Stimulated activated CD8-positive, alpha-beta memory T cell treated with anti-CD3 and anti-CD28 coated beads, Interleukin-4, amount 100 ng/mL, for 1 hour (primary cell): ENCODE data around the gene MRM2.

Source experiments
- DNase-seq, 2 donors: peaks; one replicate each; pipeline ENCODE4 v3.0.0-alpha.2; 2020; ENCODE audit warnings: low read depth in 2 of 2, low spot score in 1 of 2

Gene MRM2

DNA sequence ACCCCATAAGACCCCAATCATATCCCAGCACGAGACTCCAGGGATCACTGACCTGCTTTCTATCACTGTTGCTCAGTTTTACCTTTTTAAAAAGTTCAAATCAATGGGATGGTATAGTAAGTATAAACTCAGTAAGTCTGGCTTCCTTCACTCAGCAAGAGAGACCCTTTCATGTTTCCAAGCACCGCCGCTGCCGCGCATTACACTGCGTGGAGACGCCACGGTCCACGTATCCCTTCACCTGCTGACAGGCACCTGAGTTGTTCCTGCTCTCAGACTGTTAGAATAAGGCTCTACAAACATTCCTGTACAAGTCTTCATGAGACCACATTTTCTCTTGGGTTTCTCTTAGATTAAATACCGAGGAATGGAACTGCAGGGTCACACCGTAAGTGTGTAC lies 37.6 kb downstream of the MRM2 start:
- no peak for DNase-seq

GRCh38 chr7:2203766-2204300 lies 38.2 kb downstream of the MRM2 start:
- DNase-seq: no peak

DNA sequence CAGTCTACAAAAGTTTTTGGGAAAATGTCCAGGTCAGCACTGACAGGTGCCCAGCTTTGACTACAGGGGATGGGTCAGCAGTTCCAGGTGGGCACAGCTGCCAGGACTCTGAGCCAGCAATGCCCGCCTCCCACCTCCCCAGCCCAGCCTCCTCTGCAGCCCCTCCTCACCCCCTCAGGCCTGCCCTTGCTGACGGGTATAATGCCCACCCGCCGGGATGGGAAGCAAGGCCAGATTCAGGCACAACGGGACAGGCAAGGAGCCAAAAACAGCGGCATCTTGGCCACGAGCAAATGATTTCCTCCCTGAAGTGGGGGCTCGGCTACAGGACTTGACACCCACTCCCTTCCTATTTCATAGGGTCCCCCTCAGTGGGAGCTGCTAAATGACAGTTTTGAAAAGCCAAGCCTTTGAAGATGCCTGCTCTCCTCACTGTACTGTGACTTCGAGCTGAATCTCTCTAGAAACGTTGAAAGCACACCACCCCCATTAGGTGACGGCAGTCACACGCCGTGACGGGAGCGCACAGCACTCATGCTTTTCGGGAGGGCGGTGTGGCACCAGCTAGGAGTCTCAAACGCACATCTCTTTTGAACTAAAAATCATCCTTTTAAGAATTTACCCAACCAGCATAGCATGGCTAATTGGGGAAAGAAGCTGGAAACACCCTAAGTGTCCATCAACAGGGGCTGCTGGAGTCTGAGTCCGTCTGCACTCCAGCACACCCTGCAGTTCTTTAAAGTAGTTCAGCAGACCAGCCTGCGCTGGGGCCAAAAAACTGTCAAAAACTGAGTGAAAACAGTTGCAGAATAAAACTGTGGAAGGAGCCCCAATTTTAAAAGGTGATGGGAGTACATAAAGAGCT lies 38.9 kb downstream of the MRM2 start:
- DNase-seq: no peak

GRCh38 chr7:2202361-2202761 lies 39.6 kb downstream of the MRM2 start:
- DNase-seq: no peak

GRCh38 chr7:2201686-2202360 lies 40.2 kb downstream of the MRM2 start:
- DNase-seq: no peak

DNA sequence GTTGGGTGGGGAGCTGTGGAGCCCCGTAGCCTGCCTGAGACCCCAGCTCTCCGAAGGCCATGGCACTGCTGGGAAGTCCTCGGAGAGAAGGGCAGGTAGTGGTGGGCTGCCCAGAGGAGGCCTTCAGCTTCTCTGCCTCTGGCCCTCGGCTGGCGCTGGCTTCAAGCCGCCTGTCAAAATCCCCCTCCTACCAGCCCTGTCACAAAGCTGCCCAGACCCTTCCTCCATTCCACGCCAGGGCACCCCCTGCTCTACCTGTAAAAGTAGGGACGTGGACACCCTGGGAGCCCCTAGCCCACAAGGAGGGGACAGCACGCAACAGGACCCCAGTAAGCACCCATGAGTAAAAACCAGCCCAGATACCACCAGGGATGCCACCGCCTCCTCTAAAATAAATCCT lies 40.9 kb downstream of the MRM2 start:
- DNase-seq: no peak

DNA sequence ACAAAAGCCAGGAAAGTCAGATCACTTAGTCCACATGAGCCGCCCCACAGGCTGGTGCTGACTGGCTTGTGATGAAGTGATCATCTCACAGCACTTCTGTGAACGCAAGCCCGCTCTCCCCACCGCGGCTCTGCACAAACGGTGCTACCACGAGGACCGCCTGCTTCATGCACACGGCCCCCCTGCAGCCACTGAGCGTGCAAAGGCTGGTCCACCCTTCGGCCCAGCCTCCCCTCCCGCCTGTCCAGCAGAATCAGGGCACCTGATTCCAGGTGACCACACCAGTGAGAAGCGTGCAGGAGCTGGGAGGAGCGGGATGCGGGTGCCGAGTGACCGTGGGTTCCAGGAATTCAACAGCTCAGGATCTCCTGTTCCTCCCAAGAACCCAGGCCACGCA lies 41.4 kb downstream of the MRM2 start:
- no peak for DNase-seq

GRCh38 chr7:2199956-2200583 lies 41.9 kb downstream of the MRM2 start:
- no peak for DNase-seq

DNA sequence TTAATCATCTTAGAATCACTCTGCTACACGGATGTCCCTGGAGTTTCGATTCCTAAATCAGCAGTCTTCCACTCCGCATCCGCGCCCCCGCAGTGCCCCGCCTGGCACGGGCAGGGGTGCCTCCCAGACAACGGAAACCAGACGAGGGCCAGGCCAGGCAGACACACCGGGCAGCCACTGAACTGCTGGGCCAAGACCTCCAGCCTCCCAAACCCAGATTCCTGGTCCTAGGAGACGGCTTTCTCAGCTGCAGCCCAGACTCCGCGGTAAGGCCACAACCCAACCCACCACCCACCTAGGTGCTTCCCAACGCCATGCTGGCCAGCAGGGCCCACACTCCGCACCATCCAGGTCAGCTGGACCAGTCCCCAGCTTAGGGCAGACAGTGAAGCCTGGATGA lies 42.5 kb downstream of the MRM2 start:
- no peak for DNase-seq

GRCh38 chr7:2198760-2199159 lies 43.2 kb downstream of the MRM2 start:
- no peak for DNase-seq

- DNase-seq: no peak
Measured at GRCh38 chr7:2198206-2198605, 43.8 kb downstream of the MRM2 start.

- DNase-seq: no peak
Measured at GRCh38 chr7:2197436-2198155, 44.4 kb downstream of the MRM2 start.

- no peak for DNase-seq
Measured at GRCh38 chr7:2196381-2197378, 45.3 kb downstream of the MRM2 start.

DNA sequence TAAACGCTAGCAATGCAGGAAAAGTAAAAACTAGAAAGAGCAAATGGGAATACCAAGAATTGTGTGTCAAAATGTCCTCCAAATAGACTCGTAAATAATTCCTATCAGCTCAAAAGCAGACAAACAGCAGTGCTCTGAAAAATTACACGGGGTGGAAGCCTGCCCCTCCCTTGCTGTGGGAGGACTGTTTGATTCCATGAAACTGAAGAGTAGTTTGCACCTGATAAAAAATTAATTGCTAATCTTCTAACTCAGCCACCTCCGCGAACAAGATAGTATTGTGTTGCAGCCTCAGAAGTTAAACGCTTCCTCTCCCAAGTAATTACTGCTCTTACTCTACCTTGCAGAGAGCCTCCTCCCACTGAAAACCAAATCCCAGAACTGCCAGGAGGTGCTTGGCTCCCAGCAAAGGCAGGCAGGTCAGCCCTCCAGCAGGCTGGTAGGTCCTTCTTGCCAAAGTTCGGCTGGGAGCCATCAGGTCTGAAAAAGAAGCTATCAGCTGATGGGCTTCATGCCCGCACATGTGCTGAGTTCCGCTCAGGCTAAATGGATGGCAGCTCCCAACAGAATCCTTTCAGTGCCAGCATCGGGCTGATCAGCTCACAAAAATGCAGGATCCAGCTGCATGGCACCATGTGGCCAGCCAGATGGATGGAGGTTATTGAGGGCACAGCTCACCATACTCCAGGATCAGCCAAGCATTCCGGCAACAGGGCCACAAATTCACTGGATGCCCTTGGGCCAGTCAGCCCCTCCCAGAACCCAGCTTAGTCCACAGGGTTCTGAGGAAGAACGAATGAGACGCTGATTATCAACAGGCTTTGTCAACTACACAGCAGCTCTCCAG lies 46.4 kb downstream of the MRM2 start:
- DNase-seq: no peak

DNA sequence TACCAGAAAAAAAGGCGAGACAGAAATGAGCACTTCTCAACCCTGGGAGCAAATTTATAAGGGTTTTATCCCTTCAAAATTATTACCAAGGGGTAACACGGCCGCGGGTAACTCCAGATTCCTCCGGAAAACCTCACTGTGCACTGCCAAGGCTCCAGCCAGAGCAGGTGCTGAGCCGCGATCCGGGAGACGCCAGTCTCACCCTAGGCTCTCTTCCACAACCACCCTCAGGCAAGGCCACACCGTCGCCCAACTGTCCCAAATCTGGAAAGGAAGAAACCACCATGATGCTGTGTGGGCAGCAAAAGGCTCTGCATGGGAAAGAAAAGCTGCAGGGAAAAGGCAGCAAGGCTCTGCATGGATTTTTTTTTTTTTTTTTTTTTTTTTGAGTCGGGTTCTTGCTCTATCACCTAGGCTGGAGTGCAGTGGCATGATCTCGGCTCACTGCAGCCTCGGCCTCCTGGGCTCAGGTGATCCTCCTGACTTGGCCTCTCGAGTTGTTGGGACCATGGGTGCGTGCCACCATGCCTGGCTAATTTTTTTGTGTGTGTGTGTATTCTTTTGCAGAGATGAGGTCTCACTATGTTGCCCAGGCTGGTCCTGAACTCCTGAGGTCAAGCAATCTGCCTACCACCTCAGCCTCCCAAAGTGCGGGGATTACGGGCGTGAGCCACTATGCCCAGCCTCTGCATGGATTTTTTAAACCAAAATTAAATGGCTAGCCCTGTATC lies 48.3 kb downstream of the MRM2 start:
- DNase-seq: no peak

- no peak for DNase-seq
Measured at GRCh38 chr7:2192831-2193534, 49.0 kb downstream of the MRM2 start.

DNA sequence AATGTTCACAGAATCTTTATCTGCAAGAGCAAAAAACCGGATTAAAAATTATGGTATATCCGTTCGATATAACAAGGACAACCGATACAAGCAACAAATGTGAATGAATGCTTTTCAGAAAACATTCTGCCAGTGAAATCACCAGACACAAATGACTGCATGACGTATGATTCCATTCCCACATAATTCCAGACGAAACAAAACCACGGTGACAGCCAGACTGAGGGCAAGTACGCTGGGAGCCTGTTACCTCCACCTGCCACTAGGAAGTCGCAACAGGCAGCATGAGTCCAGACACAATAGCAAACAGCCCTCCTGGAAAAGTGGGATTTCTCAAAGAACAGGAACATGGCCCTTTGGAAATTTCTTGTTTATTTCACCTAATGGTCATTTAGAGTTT lies 51.0 kb downstream of the MRM2 start:
- no peak for DNase-seq

DNA sequence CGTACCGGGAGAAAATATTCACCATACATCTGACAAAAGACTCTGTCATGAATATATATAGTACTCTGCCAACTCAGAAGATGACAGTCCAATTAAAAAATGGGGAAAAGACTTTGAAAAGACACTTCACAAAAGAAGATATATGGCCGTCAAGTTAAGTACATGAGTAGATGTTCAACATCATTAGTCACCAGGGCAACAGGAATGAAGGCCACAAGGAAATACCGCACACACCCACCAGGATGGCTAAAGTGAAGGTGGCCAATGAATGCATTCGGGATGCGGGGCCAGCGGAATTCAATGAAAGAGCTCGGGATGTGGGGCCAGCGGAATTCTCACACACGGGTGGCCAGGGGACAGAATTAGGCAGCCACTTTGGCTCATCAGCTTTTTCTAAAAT lies 51.5 kb downstream of the MRM2 start:
- no peak for DNase-seq
